GM12891 (cell line): ENCODE results near the gene LIPH.
"Not testable (repeated sequence)": the region's sequence is repeated elsewhere in the genome, so short reads cannot be mapped to it uniquely, and the experiment has no call there.

ENCODE experiments used
- DNase-seq: peaks from one replicate; pipeline ENCODE4 v3.0.0; 2011; ENCODE audit warnings: low spot score; ENCODE audit not compliant: insufficient read length
- FAIRE-seq: peaks from 2 replicates; lab custom pipeline; 2011; peaks lifted over from hg19 to GRCh38; lab: Jason Lieb, UNC
- PAX5 ChIP-seq: IDR thresholded peaks from 2 replicates; pipeline ENCODE4 v1.6.1; 2011; ENCODE audit warnings: low read length, moderate library complexity, mild to moderate bottlenecking; ENCODE audit not compliant: insufficient read depth, severe bottlenecking
- POLR2A ChIP-seq: IDR thresholded peaks from 2 replicates; pipeline ENCODE4 v1.6.1; 2011; ENCODE audit warnings: low read depth, low read length, control low read depth
- POLR2AphosphoS5 ChIP-seq: IDR thresholded peaks from 2 replicates; pipeline ENCODE4 v1.6.1; 2011; ENCODE audit warnings: low read depth, low read length, control low read depth
- POU2F2 ChIP-seq: IDR thresholded peaks from 2 replicates; pipeline ENCODE4 v1.6.1; 2011; ENCODE audit warnings: low read depth, mild to moderate bottlenecking, control low read depth, low read length, moderate library complexity
- SPI1 ChIP-seq: IDR thresholded peaks from 2 replicates; pipeline ENCODE4 v1.6.1; 2011; ENCODE audit warnings: low read depth, low read length, control low read depth
- TAF1 ChIP-seq: IDR thresholded peaks from 2 replicates; pipeline ENCODE4 v1.6.1; 2011; ENCODE audit warnings: low read depth, low read length, control low read depth

LIPH gene

GRCh38 chr3:185490241-185490640, 62.1 kb downstream of the LIPH start:
- FAIRE-seq, result no peak
- TF ChIP-seq SPI1, result no peak
- TF ChIP-seq POLR2AphosphoS5, result no peak
- no peak for TF ChIP-seq TAF1
- TF ChIP-seq POU2F2, result no peak
- TF ChIP-seq POLR2A, result no peak
- no peak for TF ChIP-seq PAX5
- DNase-seq, result no peak

GRCh38 chr3:185489462-185489861, 62.9 kb downstream of the LIPH start:
- no peak for DNase-seq
- no peak for TF ChIP-seq SPI1
- TF ChIP-seq POLR2A, result peak; percentile 36; the same call in 1 of the 2 replicates
- FAIRE-seq, result no peak

GRCh38 chr3:185488465-185488864, 63.9 kb downstream of the LIPH start:
- TF ChIP-seq POU2F2, result no peak
- TF ChIP-seq POLR2AphosphoS5, result no peak; the same call in 1 of the 2 replicates
- no peak for TF ChIP-seq SPI1
- TF ChIP-seq PAX5, result no peak
- no peak for TF ChIP-seq POLR2A
- TF ChIP-seq TAF1, result no peak
- DNase-seq (no peak), FAIRE-seq (no peak)

GRCh38 chr3:185486394-185486793, 66.0 kb downstream of the LIPH start:
- no peak for DNase-seq
- TF ChIP-seq POU2F2 (no peak), POLR2AphosphoS5 (no peak), SPI1 (no peak)
- FAIRE-seq, result no peak

GRCh38 chr3:185484296-185484695, 68.1 kb downstream of the LIPH start:
- DNase-seq (no peak), FAIRE-seq (no peak)
- TF ChIP-seq TAF1 (no peak), POLR2AphosphoS5 (no peak), SPI1 (no peak), POU2F2 (no peak), POLR2A (no peak), PAX5 (no peak)

- FAIRE-seq, result no peak
- DNase-seq, result no peak
- TF ChIP-seq POLR2AphosphoS5 (no peak), POLR2A (no peak), SPI1 (0 out of 2 replicates have a peak, but pooled peaks have one; percentile 5), POU2F2 (no peak)
Measured at GRCh38 chr3:185479373-185479945, 72.9 kb downstream of the LIPH start.

GRCh38 chr3:185477316-185477715, 75.1 kb downstream of the LIPH start:
- TF ChIP-seq PAX5, result no peak
- no peak for TF ChIP-seq SPI1
- no peak for TF ChIP-seq POLR2AphosphoS5
- TF ChIP-seq TAF1, result no peak
- TF ChIP-seq POLR2A, result no peak
- no peak for TF ChIP-seq POU2F2
- FAIRE-seq (no peak), DNase-seq (no peak)

GRCh38 chr3:185474922-185475321, 77.5 kb downstream of the LIPH start:
- not testable (repeated sequence) for FAIRE-seq, DNase-seq

GRCh38 chr3:185473290-185473815, 79.0 kb downstream of the LIPH start:
- DNase-seq (no peak), FAIRE-seq (no peak)
- TF ChIP-seq POLR2A (no peak), TAF1 (no peak), POLR2AphosphoS5 (no peak), SPI1 (no peak), POU2F2 (no peak), PAX5 (no peak)

- FAIRE-seq (no peak), DNase-seq (no peak)
- TF ChIP-seq POU2F2 (no peak), POLR2AphosphoS5 (no peak), TAF1 (no peak), SPI1 (no peak), PAX5 (no peak), POLR2A (no peak)
Measured at GRCh38 chr3:185470323-185470722, 82.1 kb downstream of the LIPH start.

GRCh38 chr3:185469542-185469941, 82.8 kb downstream of the LIPH start:
- TF ChIP-seq TAF1, result no peak
- DNase-seq, result no peak
- no peak for FAIRE-seq

GRCh38 chr3:185466123-185466522, 86.3 kb downstream of the LIPH start:
- not testable (repeated sequence) for FAIRE-seq, DNase-seq
